DMS114 treated with DMSO at 0.1 percent for 48 hours (cell line): ENCODE measurements around the gene TNFRSF14.

ENCODE experiments used
- DNase-seq: peaks from one replicate; lab custom pipeline; 2025; ENCODE audit not compliant: unreplicated experiment; lab: John Stamatoyannopoulos, UW

Gene TNFRSF14

DNA sequence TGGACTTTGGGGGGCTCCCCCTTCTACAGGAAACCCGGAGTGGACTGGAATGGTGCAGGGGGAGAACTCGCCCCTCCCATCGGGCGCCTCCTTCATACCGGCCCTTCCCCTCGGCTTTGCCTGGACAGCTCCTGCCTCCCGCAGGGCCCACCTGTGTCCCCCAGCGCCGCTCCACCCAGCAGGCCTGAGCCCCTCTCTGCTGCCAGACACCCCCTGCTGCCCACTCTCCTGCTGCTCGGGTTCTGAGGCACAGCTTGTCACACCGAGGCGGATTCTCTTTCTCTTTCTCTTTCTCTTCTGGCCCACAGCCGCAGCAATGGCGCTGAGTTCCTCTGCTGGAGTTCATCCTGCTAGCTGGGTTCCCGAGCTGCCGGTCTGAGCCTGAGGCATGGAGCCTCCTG lies at the start of gene TNFRSF14:
TSS of gene TNFRSF14 (plus strand) at position 95 of the 401 bp plus-strand sequence. CDS start at position 389, 294 bp downstream.
- no peak for DNase-seq

DNA sequence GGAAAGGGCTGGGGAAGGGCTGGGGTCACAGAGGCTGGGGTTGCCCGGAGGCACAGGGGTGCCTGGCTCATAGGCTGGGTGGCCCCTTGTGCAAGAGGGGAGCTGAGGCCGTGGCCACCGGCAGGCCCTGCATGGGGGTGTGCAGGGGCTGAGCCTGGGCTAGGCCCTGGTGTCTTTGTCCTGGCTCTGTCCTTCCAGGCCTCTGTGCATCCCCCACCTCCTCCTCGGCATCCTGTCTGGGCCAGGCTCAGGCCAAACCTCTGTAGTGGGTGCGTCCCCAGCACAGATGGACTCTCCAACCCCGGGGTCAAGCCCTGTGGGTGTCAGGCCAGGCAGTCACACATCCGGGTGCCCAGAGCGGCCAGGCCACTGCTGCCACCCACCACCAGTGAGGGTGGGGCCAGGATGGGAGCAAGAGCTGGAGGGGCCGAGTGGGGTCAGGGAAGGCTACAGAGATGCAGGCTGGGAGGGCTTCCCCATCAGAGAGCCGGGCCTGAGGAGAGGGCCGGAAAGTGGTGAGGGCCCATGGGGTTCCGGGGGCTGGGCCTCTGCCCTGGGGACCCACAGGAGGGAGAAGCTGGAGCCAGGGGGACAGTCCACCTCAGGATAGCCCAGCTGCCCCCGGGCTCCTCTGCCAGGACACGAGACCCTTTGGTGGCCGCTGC lies 49.1 kb upstream of the TNFRSF14 start:
- no peak for DNase-seq

- DNase-seq, result no peak
Measured at GRCh38 chr1:2507744-2508155, 48.4 kb upstream of the TNFRSF14 start.

DNA sequence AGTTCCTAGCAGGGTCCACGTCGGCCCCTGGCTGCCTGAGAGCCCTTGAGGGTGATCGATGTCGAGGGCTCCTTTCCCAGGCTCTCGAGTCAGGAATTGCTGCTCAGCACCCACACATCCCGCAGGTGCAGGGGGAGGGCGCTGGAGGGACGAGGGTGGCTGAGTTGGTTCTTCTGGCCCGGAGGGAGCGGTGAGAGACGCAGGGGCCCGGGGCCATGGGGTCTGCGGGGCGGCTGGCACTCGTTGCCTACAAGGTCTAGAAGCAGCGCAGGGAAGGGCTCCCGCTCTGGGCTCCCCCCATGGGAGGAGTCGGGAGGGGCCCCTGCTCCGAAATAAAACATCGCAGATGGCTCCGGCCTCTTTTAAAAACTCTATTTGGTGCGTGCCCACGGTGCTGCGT lies 48.0 kb upstream of the TNFRSF14 start:
- no peak for DNase-seq

GRCh38 chr1:2508751-2509150 lies 47.4 kb upstream of the TNFRSF14 start:
- no peak for DNase-seq

DNA sequence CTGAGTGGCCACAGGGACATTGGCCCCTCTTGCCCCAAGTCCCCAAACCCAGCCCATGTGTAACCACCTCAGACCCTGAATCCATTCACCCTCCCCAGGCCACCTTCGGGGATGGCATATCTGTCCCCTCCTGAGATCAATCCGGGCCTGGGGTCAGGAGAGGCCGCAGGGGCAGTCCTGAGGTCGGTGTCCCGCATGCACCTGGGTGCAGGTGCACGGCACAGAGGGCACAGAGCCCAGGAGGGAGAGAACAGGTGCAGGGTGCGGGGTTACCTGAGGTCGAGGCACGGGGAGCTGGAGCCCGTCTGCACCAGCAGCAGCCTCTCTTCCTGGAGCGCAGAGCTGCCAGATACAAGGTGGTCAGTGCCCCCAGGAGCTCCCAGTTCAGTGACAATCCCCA lies 46.6 kb upstream of the TNFRSF14 start:
- DNase-seq, result no peak

DNA sequence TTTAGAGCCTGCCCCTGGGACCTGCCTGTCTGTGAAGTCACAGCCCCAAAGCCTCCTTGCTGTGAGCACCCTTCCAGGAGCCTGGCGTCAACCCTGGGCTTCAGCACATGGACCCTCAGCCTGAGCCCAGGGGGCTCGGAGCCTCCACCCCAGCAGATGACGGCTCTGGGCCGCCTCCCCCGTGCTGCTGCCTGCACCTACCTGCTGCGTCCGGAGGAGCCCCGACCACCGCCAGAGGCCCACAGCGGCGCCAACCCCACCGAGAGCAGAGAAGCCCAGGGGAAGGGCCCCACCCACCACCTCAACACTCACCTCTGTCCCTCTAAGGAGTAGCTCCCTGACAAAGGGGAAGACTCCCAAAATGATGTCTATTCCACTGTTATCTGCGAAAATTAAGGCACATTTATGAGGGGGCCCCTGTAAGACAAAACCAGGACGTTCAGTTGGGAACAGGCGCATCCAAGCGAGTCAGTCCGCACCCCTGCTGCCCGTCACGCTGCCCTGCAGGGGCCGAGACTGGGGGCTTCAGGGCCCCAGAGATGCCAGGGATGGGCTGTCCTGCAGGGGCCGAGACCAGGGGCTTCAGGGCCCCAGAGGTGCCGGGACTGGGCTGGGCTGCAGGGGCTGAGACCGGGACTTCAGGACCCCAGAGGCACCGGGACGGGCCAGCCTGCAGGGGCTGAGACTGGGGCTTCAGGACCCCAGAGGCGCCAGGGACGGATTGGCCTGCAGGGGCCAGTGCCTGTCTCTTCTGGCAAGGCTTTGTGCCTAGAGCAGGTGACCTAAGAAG lies 45.6 kb upstream of the TNFRSF14 start:
- no peak for DNase-seq

DNA sequence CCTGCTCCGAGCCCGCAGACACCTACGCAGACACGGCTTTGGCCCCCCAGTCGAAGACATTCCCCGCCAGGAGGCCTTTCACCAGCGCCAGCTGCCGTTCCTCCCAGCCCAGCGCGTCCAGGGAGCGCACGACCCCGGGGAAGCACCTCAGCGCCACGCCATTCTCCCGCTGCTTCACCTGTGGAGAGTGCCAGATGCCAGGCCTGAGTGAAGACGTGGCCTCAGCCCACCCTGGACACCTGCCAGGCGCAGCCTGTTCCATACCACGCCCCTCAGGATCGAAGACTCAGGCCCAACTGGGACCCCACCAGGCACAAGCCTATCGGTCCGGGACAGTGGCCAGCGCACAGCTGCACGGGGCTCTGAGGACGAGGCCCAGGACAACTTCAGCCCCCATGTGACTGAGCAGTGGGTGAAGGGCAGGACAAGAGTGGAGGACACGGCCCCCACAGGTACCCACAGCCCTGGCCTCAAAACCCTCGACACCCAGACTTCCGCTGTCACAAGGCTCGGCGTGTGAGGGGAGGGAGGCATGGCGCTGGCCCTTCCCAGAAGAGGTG lies 43.2 kb upstream of the TNFRSF14 start:
- no peak for DNase-seq

DNA sequence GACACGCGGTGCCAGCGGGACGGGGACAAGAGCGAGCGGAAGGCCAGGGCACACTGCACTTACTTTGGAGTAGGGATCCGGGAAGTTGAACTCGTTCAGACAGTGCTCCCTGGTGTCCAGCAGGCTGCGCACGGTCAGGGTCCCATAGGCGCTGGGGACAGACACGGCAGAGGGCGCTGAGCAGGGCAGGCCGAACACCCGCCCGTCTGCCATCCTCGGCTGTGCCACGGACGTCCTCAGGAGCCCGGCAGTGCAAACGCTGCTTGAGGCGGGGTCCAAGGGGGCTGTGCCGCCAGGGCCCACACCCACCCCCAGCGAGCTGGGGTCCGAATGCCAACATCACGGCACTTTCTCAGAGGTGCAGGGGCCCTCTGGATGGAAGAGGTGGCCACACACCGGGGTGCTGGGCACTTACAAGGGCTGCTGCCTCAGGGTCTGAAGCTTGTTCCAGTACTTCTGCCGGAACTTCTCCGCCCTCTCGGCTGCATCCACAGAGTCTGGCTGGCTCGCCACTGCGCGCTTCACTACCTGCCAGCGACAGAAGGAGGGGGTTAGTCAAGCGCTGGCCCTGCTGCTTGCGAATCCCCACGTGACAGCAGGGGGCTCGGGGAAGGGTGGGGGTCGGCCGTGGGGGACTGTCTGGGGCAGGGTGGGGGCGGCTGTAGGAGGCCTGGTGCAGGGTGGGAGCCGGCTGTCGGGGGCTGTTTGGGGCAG lies 42.1 kb upstream of the TNFRSF14 start:
- DNase-seq, result no peak

DNA sequence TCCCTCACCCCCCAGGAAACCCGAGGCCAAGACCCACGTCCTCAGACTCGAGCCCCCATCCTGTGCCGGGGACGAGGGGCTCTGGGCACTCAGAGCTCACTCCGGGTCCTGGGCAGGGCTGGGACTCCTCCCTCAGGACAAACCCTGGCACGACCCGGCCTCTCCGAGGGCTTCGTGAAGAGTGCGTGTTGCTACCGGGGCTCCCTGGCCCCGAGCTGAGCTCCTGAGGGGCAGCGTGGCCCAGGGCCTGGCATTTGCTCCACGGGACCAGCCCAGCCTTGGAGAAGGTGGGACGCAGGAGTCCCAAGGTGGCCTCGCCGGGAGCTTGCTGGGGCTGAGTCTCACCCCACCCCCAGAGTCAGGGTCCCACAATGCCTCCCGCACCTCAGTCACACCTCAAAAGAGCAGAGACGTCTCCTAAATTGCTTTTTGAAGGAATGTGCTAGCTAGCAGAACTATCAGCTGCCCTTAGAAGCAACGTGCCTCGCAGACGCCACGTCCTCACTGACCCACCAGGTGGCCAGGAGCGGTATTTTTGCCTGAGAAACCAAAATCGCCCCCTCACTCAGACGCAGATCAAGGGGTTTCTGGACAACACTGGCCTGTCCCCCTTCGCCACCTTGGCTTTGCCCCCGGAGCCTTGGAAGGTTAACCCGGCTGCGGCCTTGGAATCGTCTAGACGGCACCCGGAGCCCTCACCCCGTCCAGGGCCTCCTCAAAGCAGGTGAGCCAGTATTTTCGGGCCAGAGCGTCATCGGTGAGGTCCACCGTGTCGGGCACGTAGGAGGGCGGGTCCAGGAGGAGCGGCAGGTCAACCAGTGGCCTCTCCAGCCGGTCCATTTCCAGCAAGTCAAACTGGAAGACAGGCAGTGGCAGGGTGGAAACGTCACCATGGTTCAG lies 41.1 kb upstream of the TNFRSF14 start:
- no peak for DNase-seq

DNA sequence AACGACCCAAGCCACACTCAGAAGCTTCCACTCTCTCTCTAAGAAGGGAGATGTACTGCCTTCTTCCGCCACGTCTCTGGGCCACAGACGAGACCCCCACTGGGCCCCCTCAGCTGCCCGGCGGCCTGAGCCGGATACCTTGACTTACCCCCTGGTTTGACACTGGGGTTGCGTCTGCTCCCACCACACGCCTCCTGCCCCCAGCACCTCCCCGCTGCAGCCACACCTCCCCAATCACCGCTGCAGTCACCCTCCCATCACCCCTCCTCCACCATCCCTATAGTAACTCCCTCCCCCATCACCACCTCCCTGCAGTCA lies 40.4 kb upstream of the TNFRSF14 start:
- no peak for DNase-seq

GRCh38 chr1:2516124-2516523 lies 40.0 kb upstream of the TNFRSF14 start:
- no peak for DNase-seq

DNA sequence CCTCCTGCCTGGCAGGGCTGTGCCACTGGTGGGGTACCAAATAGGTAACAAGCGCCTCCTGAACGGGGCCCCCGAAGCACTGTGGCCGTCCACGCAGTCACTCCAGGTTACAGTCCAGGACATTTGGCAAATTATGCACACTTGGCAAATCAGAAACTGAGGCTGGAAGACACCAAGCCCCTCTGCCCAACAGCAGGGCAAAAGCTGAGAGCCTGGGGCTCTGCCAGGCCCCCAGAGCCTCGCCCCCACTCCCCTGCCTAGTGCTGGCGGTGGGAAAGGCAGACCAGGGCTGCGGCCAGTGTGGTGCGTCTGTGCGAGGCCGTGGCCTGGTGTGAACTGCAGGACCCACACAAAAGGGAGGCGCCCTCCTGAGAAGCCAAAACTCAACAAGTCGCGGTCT lies 39.2 kb upstream of the TNFRSF14 start:
- no peak for DNase-seq

GRCh38 chr1:2517966-2518365 lies 38.2 kb upstream of the TNFRSF14 start:
- DNase-seq, result no peak

DNA sequence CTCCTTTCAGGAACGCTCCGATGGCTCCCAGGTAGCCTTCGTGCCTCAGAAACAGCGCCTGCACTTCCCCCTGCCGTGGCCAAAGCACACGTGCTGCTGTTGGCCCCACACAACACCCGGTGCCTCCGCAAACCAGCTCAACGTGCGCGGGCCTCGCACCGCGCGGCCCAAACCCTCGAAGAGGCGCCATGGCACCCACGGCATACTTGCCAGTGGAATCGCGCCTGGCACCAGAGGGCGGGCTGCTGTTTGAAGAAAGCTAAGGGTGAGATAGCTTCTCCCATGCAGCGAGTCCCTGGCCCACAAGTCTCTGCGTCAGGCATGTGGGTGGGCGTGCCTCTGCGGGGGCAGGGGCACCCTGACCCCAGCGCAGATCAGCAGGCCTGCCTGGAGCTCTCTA lies 37.6 kb upstream of the TNFRSF14 start:
- DNase-seq, result no peak

DNA sequence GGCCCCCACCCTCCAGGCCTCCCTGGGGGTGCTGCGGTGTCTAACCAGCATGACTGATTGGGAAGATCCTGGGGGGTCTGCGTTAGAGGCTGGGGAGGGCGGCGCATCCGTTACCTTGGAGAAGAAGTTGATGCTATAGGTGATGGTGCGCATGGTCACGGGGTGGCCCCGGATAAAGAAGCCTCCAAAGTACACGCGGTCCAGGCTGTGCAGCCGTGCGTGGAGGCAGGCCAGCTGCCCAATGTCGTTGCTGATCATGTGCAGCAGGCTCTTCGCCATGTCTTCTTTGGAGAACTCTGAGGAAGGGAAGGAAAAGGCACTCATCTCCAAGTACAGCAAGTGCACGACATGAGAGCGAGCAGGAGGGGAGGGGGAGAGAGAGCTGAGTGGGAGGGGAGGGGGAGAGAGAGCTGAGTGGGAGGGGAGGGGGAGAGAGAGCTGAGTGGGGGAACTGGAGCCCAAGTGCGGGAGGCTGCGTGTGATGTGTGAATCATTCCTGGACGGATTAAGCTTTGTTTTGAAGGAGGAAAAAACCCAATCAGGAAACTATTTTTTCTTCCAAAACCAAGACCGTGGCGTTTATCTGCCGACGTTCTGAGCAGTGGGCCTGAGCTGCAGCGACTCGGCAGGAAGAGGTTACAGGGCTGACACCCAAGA lies 37.0 kb upstream of the TNFRSF14 start:
- DNase-seq, result no peak

GRCh38 chr1:2519729-2520128 lies 36.4 kb upstream of the TNFRSF14 start:
- DNase-seq, result no peak

- DNase-seq, result no peak
Measured at GRCh38 chr1:2520206-2520605, 36.0 kb upstream of the TNFRSF14 start.

- no peak for DNase-seq
Measured at GRCh38 chr1:2520806-2521205, 35.4 kb upstream of the TNFRSF14 start.

DNA sequence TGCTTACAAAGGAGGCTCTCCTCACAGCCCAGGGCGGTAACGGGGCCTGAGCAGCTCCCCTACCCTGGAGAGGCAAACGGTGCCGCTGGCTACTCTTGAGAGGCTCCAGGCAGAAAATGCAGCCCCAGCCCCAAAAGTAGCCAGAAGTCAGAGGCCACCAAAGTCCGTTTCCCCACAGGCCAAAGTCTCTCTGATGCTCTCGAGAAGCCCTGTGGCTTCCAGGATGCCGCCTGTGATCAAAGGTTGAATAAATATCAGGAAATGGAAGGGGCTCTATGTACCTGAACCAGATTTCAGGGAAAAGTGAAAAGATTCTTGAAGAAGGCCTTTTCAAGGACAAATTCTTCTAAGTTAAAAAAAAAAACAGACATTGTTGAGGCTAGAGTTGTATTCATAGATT lies 33.9 kb upstream of the TNFRSF14 start:
- no peak for DNase-seq
